ENCODE measurements around the gene ATP11A.

ATP11A gene

DNA sequence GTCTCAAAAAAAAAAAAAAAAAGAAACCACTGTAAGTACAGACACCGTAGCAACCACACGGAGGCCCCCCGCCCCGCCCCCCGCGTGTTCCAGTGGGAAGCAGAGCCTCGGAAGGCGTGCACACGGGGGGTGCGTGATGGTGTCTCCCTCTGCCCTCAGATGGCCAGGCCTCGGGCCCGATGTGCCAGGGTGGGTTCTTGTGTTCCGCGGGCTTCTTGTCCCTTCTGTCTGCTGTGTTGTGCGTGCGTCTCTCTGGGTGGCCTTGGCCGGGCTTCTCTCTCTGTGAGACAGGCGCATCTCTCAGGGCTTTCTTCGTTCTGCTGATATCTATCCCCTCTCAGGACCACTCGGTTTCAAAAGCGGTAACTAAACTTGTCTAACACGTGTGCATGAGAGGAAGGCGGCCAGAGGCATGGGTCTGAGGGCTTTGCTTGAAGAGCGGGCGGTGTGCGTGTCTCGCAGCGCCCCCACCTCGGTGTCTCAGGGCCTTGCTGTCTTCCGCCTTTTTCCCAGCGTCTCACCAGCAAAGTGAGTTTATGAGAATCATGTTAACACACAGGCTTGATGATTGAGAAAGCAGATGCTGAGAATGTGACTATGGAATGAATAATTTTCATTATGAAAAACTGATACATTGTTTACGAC lies 12.6 kb downstream of the ATP11A start:
- no peak overlapping the region for H4K8ac ChIP-seq (ENCODE audit: low read length)
- WGBS: 92% methylated on average over 32 of the region's 32 CpGs

DNA sequence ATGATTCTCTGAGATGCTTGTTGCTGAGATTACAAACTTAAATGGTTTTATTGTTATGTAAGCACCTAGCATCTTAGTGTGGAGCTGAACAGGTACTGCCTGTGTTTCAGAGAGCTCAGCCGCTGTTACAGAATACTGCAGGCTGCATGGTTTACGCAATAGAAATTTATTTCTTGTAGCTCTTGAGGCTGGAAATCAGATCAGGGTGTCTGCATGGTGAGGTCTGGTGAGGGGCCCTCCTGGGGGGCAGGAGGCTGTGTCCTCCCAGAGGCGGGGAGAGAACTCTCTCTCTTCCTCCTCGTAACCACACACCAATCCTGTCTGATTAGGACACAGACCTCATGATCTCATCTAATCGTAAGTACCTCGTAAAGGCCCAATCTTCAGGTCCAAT lies 13.1 kb downstream of the ATP11A start:
- 86% methylated on average over 5 of the region's 6 CpGs for WGBS
- Histone ChIP-seq H4K91ac (ENCODE audit: low read length) (no peak overlapping the region), H3K4me2 (ENCODE audit: low read length, poor library complexity, severe bottlenecking) (no peak overlapping the region), H3K23ac (ENCODE audit: low read length in 2 of 2) (no peak overlapping the region), H3K4ac (ENCODE audit: low read depth in 1 of 2, low read length in 2 of 2) (no peak overlapping the region), H2AFZ (ENCODE audit: low read depth, low read length) (no peak overlapping the region), H3K36me3 (ENCODE audit: control insufficient read depth in 1 of 2, insufficient read depth in 2 of 2, low read depth in 1 of 2, low read length in 2 of 2) (peaks cover 0 to 15% of the 10 kb centered on the region in 2 experiments), H3K27me3 (ENCODE audit: control insufficient read depth in 1 of 2, insufficient read depth in 1 of 2, low read length in 2 of 2) (no peaks in the 10 kb centered on the region), H2BK15ac (ENCODE audit: low read depth, poor library complexity, severe bottlenecking) (no peak overlapping the region), H3K14ac (ENCODE audit: low read length in 2 of 2) (no peak overlapping the region), H2BK5ac (ENCODE audit: low read depth, low read length, poor library complexity, severe bottlenecking) (no peak overlapping the region), H3K9me3 (ENCODE audit: control insufficient read depth, low read length) (no peaks in the 10 kb centered on the region), H3K4me3 (ENCODE audit: insufficient read depth in 1 of 2, low read depth in 1 of 2, low read length in 2 of 2) (no peak overlapping the region), H3K4me1 (ENCODE audit: control insufficient read depth, insufficient read depth, low read depth, low read length) (peaks cover 5% of the 10 kb centered on the region), H3K79me1 (replicated peaks; ENCODE audit: low read length, poor library complexity, severe bottlenecking) (peaks cover 47% of the 10 kb centered on the region), H3K27ac (ENCODE audit: low read length, poor library complexity, severe bottlenecking) (no peak overlapping the region), H2AK5ac (ENCODE audit: low read length, severe bottlenecking) (no peak overlapping the region), H3K18ac (ENCODE audit: low read depth in 1 of 2, low read length in 2 of 2) (no peak overlapping the region), H2BK120ac (ENCODE audit: low read depth, low read length) (no peak overlapping the region), H2BK12ac (ENCODE audit: low read length in 2 of 2) (no peak overlapping the region), H3K9ac (ENCODE audit: low read length) (no peak overlapping the region), H4K8ac (ENCODE audit: low read length) (no peak overlapping the region)
- DNase-seq: peak; percentile 45

More for the DNA sequence above, 12.6 kb downstream of the ATP11A start:
- Histone ChIP-seq H3K27me3 (ENCODE audit: control insufficient read depth in 1 of 2, insufficient read depth in 1 of 2, low read length in 2 of 2) (no peaks in the 10 kb centered on the region), H3K4me2 (ENCODE audit: low read length, poor library complexity, severe bottlenecking) (no peak overlapping the region), H4K91ac (ENCODE audit: low read length) (no peak overlapping the region), H3K18ac (ENCODE audit: low read depth in 1 of 2, low read length in 2 of 2) (no peak overlapping the region), H2BK15ac (ENCODE audit: low read depth, poor library complexity, severe bottlenecking) (no peak overlapping the region), H2BK5ac (ENCODE audit: low read depth, low read length, poor library complexity, severe bottlenecking) (no peak overlapping the region), H2AK5ac (ENCODE audit: low read length, severe bottlenecking) (no peak overlapping the region), H3K36me3 (ENCODE audit: control insufficient read depth in 1 of 2, insufficient read depth in 2 of 2, low read depth in 1 of 2, low read length in 2 of 2) (peaks cover 0 to 16% of the 10 kb centered on the region in 2 experiments), H3K4ac (ENCODE audit: low read depth in 1 of 2, low read length in 2 of 2) (no peak overlapping the region), H3K79me1 (replicated peaks; ENCODE audit: low read length, poor library complexity, severe bottlenecking) (peaks cover 46% of the 10 kb centered on the region), H3K9ac (ENCODE audit: low read length) (no peak overlapping the region), H3K23ac (ENCODE audit: low read length in 2 of 2) (no peak overlapping the region), H3K4me1 (ENCODE audit: control insufficient read depth, insufficient read depth, low read depth, low read length) (peaks cover 5% of the 10 kb centered on the region), H3K4me3 (ENCODE audit: insufficient read depth in 1 of 2, low read depth in 1 of 2, low read length in 2 of 2) (no peak overlapping the region), H2BK12ac (ENCODE audit: low read length in 2 of 2) (no peak overlapping the region), H3K27ac (ENCODE audit: low read length, poor library complexity, severe bottlenecking) (no peak overlapping the region), H3K14ac (ENCODE audit: low read length in 2 of 2) (no peak overlapping the region), H2BK120ac (ENCODE audit: low read depth, low read length) (no peak overlapping the region), H3K9me3 (ENCODE audit: control insufficient read depth, low read length) (no peaks in the 10 kb centered on the region), H2AFZ (ENCODE audit: low read depth, low read length) (no peak overlapping the region)
- DNase-seq: no peak

DNA sequence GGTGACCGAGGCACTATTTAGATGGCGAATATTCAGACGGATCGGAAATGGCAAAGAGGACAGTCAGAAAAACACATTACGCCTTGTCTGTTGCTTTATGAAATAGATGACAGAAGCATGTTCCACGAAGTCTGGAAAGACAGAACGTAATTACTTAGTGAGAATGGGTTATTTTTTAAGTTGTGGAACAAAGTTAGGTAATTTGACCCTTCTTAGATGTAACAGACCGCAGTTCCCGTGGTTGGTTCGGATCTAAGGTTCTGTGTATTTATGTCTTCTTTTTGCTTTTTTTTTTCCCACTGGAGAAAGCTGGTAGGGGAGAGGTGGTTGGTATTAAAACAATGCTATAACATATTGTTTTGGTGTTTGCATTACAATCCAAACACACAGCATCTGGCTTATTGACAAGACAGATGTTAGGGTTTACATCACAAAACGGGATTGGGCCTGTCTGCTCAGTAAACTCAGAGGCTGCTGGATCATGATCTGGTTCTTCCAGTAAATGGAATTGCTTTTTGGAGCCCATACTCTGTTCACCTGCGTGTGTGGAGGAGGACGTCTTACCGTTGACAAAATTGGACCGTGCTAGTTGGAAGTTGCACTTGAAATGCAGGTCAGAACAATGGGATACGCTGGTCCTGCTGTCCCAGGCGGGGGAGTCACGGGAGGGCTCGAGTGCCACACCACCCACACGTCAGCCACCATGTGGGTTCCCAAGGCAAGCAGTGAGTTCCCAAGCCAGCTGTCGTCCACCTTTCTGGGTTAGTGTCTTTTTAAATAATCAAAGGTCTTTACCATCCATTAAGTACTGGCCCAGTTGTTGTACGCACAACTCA lies 13.8 kb downstream of the ATP11A start:
- Histone ChIP-seq H3K4me3 (ENCODE audit: insufficient read depth in 1 of 2, low read depth in 1 of 2, low read length in 2 of 2) (no peak overlapping the region), H3K9ac (ENCODE audit: low read length) (no peak overlapping the region), H3K18ac (ENCODE audit: low read depth in 1 of 2, low read length in 2 of 2) (no peak overlapping the region), H3K4me2 (ENCODE audit: low read length, poor library complexity, severe bottlenecking) (no peak overlapping the region), H3K4me1 (ENCODE audit: control insufficient read depth, insufficient read depth, low read depth, low read length) (peaks cover 5% of the 10 kb centered on the region), H2AFZ (ENCODE audit: low read depth, low read length) (no peak overlapping the region), H2BK12ac (ENCODE audit: low read length in 2 of 2) (no peak overlapping the region), H2BK5ac (ENCODE audit: low read depth, low read length, poor library complexity, severe bottlenecking) (no peak overlapping the region), H3K23ac (ENCODE audit: low read length in 2 of 2) (peak overlapping the region in 1 of 2 experiments; percentile 32), H2BK15ac (ENCODE audit: low read depth, poor library complexity, severe bottlenecking) (no peak overlapping the region), H3K79me1 (replicated peaks; ENCODE audit: low read length, poor library complexity, severe bottlenecking) (peaks cover 45% of the 10 kb centered on the region), H3K27ac (ENCODE audit: low read length, poor library complexity, severe bottlenecking) (no peak overlapping the region), H3K14ac (ENCODE audit: low read length in 2 of 2) (no peak overlapping the region), H4K91ac (ENCODE audit: low read length) (no peak overlapping the region), H3K36me3 (ENCODE audit: control insufficient read depth in 1 of 2, insufficient read depth in 2 of 2, low read depth in 1 of 2, low read length in 2 of 2) (peaks cover 0 to 12% of the 10 kb centered on the region in 2 experiments), H2BK120ac (ENCODE audit: low read depth, low read length) (no peak overlapping the region), H2AK5ac (ENCODE audit: low read length, severe bottlenecking) (no peak overlapping the region), H3K9me3 (ENCODE audit: control insufficient read depth, low read length) (no peaks in the 10 kb centered on the region), H3K4ac (ENCODE audit: low read depth in 1 of 2, low read length in 2 of 2) (no peak overlapping the region), H4K8ac (ENCODE audit: low read length) (no peak overlapping the region), H3K27me3 (ENCODE audit: control insufficient read depth in 1 of 2, insufficient read depth in 1 of 2, low read length in 2 of 2) (no peaks in the 10 kb centered on the region)
- 91% methylated on average over 22 of the region's 22 CpGs for WGBS
- DNase-seq: no peak

DNA sequence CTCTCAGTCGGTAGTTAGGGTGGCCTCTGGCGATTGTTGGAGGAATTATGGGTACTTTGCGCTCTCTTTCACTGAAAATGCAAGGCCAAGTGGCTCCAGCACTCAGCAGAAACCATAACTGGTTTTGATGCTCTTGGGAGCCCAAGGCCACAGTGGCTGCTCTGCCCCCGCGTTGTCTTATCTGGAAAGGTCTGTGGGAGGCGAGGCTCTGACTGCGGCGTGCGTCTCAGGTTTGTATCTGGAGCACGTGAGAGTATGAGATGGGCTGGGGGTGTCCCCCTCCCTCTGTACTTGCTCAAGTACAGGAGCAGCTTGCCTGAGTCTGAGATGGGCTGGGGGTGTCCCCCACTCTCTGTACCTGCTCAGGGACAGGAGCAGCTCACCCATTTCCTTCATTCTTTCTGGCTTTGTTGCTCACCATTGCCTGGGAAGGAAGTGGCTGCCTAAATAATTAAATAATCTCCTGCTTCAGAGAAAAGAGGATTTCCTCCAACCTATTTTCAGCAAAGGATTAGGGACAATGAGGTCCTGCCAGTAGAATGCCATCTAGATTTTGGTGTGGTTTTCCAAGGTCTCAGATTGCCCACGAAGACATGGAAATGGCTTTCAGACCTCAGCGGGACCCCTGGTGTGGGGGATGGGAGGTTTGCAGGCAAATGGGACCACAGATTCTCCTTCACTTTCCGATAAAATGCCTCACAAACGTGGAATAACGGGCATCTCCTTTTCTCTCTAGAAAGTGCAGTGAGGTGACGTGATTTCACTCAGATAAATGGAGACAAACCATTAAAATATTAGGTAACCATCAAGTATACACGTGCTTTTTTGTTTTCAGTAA lies 14.7 kb downstream of the ATP11A start:
- H3K4me2 ChIP-seq (ENCODE audit: low read length, poor library complexity, severe bottlenecking): no peak overlapping the region

More for the DNA sequence above, 14.7 kb downstream of the ATP11A start:
- no peak overlapping the region for H2AK5ac ChIP-seq (ENCODE audit: low read length, severe bottlenecking)
- H3K4me1 ChIP-seq (ENCODE audit: control insufficient read depth, insufficient read depth, low read depth, low read length): peaks cover 4% of the 10 kb centered on the region
- DNase-seq: no peak
- H3K14ac ChIP-seq (ENCODE audit: low read length in 2 of 2): no peak overlapping the region
- peaks cover 0 to 12% of the 10 kb centered on the region in 2 experiments for H3K36me3 ChIP-seq (ENCODE audit: control insufficient read depth in 1 of 2, insufficient read depth in 2 of 2, low read depth in 1 of 2, low read length in 2 of 2)
- H2AFZ ChIP-seq (ENCODE audit: low read depth, low read length): no peak overlapping the region
- H3K18ac ChIP-seq (ENCODE audit: low read depth in 1 of 2, low read length in 2 of 2): no peak overlapping the region
- H3K27me3 ChIP-seq (ENCODE audit: control insufficient read depth in 1 of 2, insufficient read depth in 1 of 2, low read length in 2 of 2): no peaks in the 10 kb centered on the region
- no peaks in the 10 kb centered on the region for H3K9me3 ChIP-seq (ENCODE audit: control insufficient read depth, low read length)
- H4K8ac ChIP-seq (ENCODE audit: low read length): no peak overlapping the region
- whole genome bisulfite sequencing: 79% methylated on average over 15 of the region's 17 CpGs
- H2BK15ac ChIP-seq (ENCODE audit: low read depth, poor library complexity, severe bottlenecking): no peak overlapping the region
- H4K91ac ChIP-seq (ENCODE audit: low read length): no peak overlapping the region
- no peak overlapping the region for H3K4me3 ChIP-seq (ENCODE audit: insufficient read depth in 1 of 2, low read depth in 1 of 2, low read length in 2 of 2)
- peaks cover 45% of the 10 kb centered on the region for H3K79me1 ChIP-seq (replicated peaks; ENCODE audit: low read length, poor library complexity, severe bottlenecking)
- H3K27ac ChIP-seq (ENCODE audit: low read length, poor library complexity, severe bottlenecking): no peak overlapping the region
- no peak overlapping the region for H3K9ac ChIP-seq (ENCODE audit: low read length)
- no peak overlapping the region for H2BK12ac ChIP-seq (ENCODE audit: low read length in 2 of 2)
- H3K4ac ChIP-seq (ENCODE audit: low read depth in 1 of 2, low read length in 2 of 2): no peak overlapping the region
- H2BK5ac ChIP-seq (ENCODE audit: low read depth, low read length, poor library complexity, severe bottlenecking): no peak overlapping the region
- H2BK120ac ChIP-seq (ENCODE audit: low read depth, low read length): no peak overlapping the region
- peak overlapping the region in 1 of 2 experiments; percentile 32 for H3K23ac ChIP-seq (ENCODE audit: low read length in 2 of 2)

Data from mesenchymal stem cell (in vitro differentiated cells and primary cell).